Cortex of kidney (tissue), 1 donor: ENCODE measurements around the gene PCBD2.

ENCODE experiments used
- DNase-seq: peaks from one replicate; lab custom pipeline; 2025; lab: John Stamatoyannopoulos, UW

PCBD2 gene

GRCh38 chr5:135007749-135008363, 102.9 kb downstream of the PCBD2 start:
- DNase-seq, result no peak

- DNase-seq, result no peak
Measured at GRCh38 chr5:135008556-135008955, 103.6 kb downstream of the PCBD2 start.

- DNase-seq, result no peak
Measured at GRCh38 chr5:135008981-135009735, 104.2 kb downstream of the PCBD2 start.

- DNase-seq, result no peak
Measured at GRCh38 chr5:135009736-135010501, 105.0 kb downstream of the PCBD2 start.

- DNase-seq, result no peak
Measured at GRCh38 chr5:135010502-135011354, 105.8 kb downstream of the PCBD2 start.

- DNase-seq, result no peak
Measured at GRCh38 chr5:135011355-135012032, 106.6 kb downstream of the PCBD2 start.

GRCh38 chr5:135012033-135012588, 107.2 kb downstream of the PCBD2 start:
- no peak for DNase-seq
